HepG2 (cell line): ENCODE results near the gene CACNA1G. TPM values are rescaled to one million over a fixed set of nuclear protein-coding genes. Genes with fewer than 3 reads are reported as not detected.

ENCODE experiments used
- ATAC-seq: fragments of 200-7000 bp; cut with Tn5 transposase; 3 replicates; pipeline ENCODE4 v1.9.1; 2020; ENCODE audit warnings: mild to moderate bottlenecking, moderate library complexity
- BruUV-seq: library from RNA; stranded (reverse); fragments of 400-500 nt; replicated peaks from 2 replicates; lab custom pipeline; 2021; lab: Mats Ljungman, UMichigan
- CTCF ChIA-PET: fragments of 300-600 bp; formaldehyde crosslinking; extraction: SDS; loops from one replicate; lab custom pipeline; 2021; ENCODE audit warnings: low total read pairs, inconsistent platforms, low intra/inter-chr PET ratio; lab: Yijun Ruan, JAX
- POLR2A ChIA-PET: fragments of 350-600 bp; sonication (Branson Sonifier 250); formaldehyde crosslinking; loops from one replicate; lab custom pipeline; 2020; ENCODE audit warnings: antibody characterized with exemption, inconsistent platforms; lab: Yijun Ruan, JAX
- DNase-seq: peaks from one replicate; pipeline ENCODE4 v3.0.0-alpha.2; 2015; ENCODE audit warnings: low spot score
- FAIRE-seq: peaks from 3 replicates; lab custom pipeline; 2011; peaks lifted over from hg19 to GRCh38; lab: Jason Lieb, UNC
- H2AFZ ChIP-seq: one replicate; pipeline ENCODE4 v1.6.1; 2011; ENCODE audit warnings: low read length, inconsistent platforms
- H3K27ac ChIP-seq: fragments of 300-600 bp; 3 replicates; pipeline ENCODE4 v1.8.0; 2011; ENCODE audit warnings: mixed run types, mild to moderate bottlenecking, mixed read lengths, low read length, inconsistent platforms; ENCODE audit not compliant: insufficient read depth; ENCODE audit errors: extremely low read length
- H3K27me3 ChIP-seq, 2 experiments: fragments of 200-600 bp in 1 of 2; 2 replicates in 1 of 2; 3 replicates in 1 of 2; pipeline versions ENCODE4 v1.6.0 to v1.8.0; 2011; ENCODE audit warnings: low read length in 2 of 2, mild to moderate bottlenecking in 2 of 2, moderate library complexity in 2 of 2, inconsistent platforms in 1 of 2; ENCODE audit not compliant: insufficient read depth in 2 of 2, control insufficient read depth in 1 of 2
- H3K36me3 ChIP-seq, 2 experiments: fragments of 200-600 bp in 1 of 2; replicated peaks in 1 of 2; 2 replicates in 1 of 2; 3 replicates in 1 of 2; pipeline versions ENCODE4 v1.5.1 to v1.8.0; 2011; ENCODE audit warnings: low read length in 2 of 2, inconsistent platforms in 1 of 2; ENCODE audit not compliant: insufficient read depth in 2 of 2, control insufficient read depth in 1 of 2
- H3K4me1 ChIP-seq: 2 replicates; pipeline ENCODE4 v1.5.1; 2012; ENCODE audit warnings: low read length, inconsistent platforms; ENCODE audit not compliant: insufficient read depth
- H3K4me2 ChIP-seq: 2 replicates; pipeline ENCODE4 v1.6.0; 2011; ENCODE audit warnings: low read depth, low read length, inconsistent platforms
- H3K4me3 ChIP-seq, 3 experiments: fragments of 200-600 bp in 1 of 3; sonication (generic), shearing (Covaris generic) in 1 of 3; replicated peaks in 1 of 3; 2 replicates each; pipeline ENCODE4 v1.5.1; 2011 to 2016; ENCODE audit warnings: low read length in 3 of 3, inconsistent platforms in 2 of 3, low read depth in 2 of 3, mild to moderate bottlenecking in 2 of 3, control low read depth in 1 of 3, mixed read lengths in 1 of 3; ENCODE audit not compliant: insufficient read depth in 1 of 3
- H3K79me2 ChIP-seq: one replicate; pipeline ENCODE4 v1.6.1; 2011; ENCODE audit warnings: low read length, inconsistent platforms; ENCODE audit not compliant: insufficient read depth
- H3K9ac ChIP-seq: 2 replicates; pipeline ENCODE4 v1.6.0; 2011; ENCODE audit warnings: mild to moderate bottlenecking, low read depth, low read length, inconsistent platforms; ENCODE audit not compliant: insufficient read depth
- H3K9me3 ChIP-seq: 2 replicates; pipeline ENCODE4 v1.5.1; 2012; ENCODE audit warnings: mild to moderate bottlenecking, low read length
- H4K20me1 ChIP-seq: 2 replicates; pipeline ENCODE4 v1.6.0; 2011; ENCODE audit warnings: inconsistent platforms, mild to moderate bottlenecking, low read length, moderate library complexity; ENCODE audit not compliant: insufficient read depth
- BCL6 ChIP-seq: IDR thresholded peaks from 2 replicates; pipeline ENCODE4 v1.6.1; 2016; ENCODE audit warnings: missing genetic modification reagents, missing compliant biosample characterization
- MAZ ChIP-seq, 2 experiments: sonication (generic) in 1 of 2; formaldehyde crosslinking in 1 of 2; IDR thresholded peaks; 2 replicates each; pipeline versions ENCODE4 v1.5.0 to v1.6.1; 2012 to 2020; ENCODE audit warnings: low read depth in 2 of 2, mild to moderate bottlenecking in 2 of 2, borderline replicate concordance in 1 of 2, improper control_type of control experiment in 1 of 2, low read length in 1 of 2, missing genetic modification reagents in 1 of 2, moderate library complexity in 1 of 2
- NCOA5 ChIP-seq: sonication (generic); formaldehyde crosslinking; IDR thresholded peaks from 2 replicates; pipeline ENCODE4 v1.4.0; 2020; ENCODE audit warnings: missing genetic modification reagents
- PAX8 ChIP-seq: sonication (generic); formaldehyde crosslinking; IDR thresholded peaks from 2 replicates; pipeline ENCODE4 v1.8.0; 2022; ENCODE audit warnings: mild to moderate bottlenecking, missing genetic modification reagents, borderline replicate concordance
- SRSF4 ChIP-seq: fragments of 200-400 bp; formaldehyde crosslinking; IDR thresholded peaks from one replicate; pipeline ENCODE4 v1.6.1; 2018; ENCODE audit warnings: mild to moderate bottlenecking, low read depth, low read length, moderate library complexity; ENCODE audit not compliant: poor library complexity, severe bottlenecking
- TBP ChIP-seq: sonication (generic); formaldehyde crosslinking; IDR thresholded peaks from 2 replicates; pipeline ENCODE4 v1.5.0; 2020; ENCODE audit warnings: missing genetic modification reagents
- TEAD2 ChIP-seq: sonication (generic); formaldehyde crosslinking; IDR thresholded peaks from 2 replicates; pipeline ENCODE4 v1.9.0; 2021; ENCODE audit warnings: missing genetic modification reagents
- whole genome bisulfite sequencing: methylation state at CpG from one replicate; pipeline ENCODE4 v1.1.6; 2017; ENCODE audit warnings: low lambda C conversion rate; 5-methylcytosine and 5-hydroxymethylcytosine counted together
- in situ Hi-C: cut with HindIII; loops from 2 replicates; pipeline ENCODE4 v1.10.0; 2017; ENCODE audit warnings: low pct_unique_long_range_greater_than_20kb; ENCODE audit not compliant: extremely low pct_ligation_motif_present
- intact Hi-C: fragments of 100-400 bp; cut with micrococcal nuclease; formaldehyde crosslinking; loops from one replicate; pipeline ENCODE4 v1.10.0; 2022; ENCODE audit not compliant: unreplicated experiment
- polyA plus RNA-seq, 8 experiments: library from polyadenylated mRNA; depleted of rRNA in 3 of 8; stranded (reverse) in 7 of 8; unstranded in 1 of 8; fragments of >200 nt; fragmentation: Illumina TruSeq in 4 of 8; extraction: Trizol in 4 of 8; gene quantifications; 2 replicates each; pipeline versions ENCODE4 v1.2.1 to v1.2.3, GENCODE V29; 2011 to 2016; ENCODE audit warnings: low read depth in 4 of 8, missing spikeins in 1 of 8, mixed read lengths in 1 of 8; ENCODE audit not compliant: insufficient read depth in 1 of 8
- total RNA-seq, 5 experiments: library from RNA; depleted of rRNA; stranded (reverse); fragments of >200 nt; fragmentation: Illumina TruSeq; extraction: Trizol; gene quantifications; 2 replicates each; pipeline ENCODE4 v1.2.3, GENCODE V29; 2016; ENCODE audit warnings: low read depth in 1 of 5
- TF ChIP-seq, protein P1 (sequence below): sonication (generic); formaldehyde crosslinking; IDR thresholded peaks from 2 replicates; pipeline ENCODE4 v1.5.1; 2020; ENCODE audit warnings: mild to moderate bottlenecking, missing genetic modification reagents
- TF ChIP-seq, protein P2 (sequence below): sonication (generic); formaldehyde crosslinking; IDR thresholded peaks from 2 replicates; pipeline ENCODE4 v1.4.0; 2020; ENCODE audit warnings: missing genetic modification reagents, borderline replicate concordance

The CACNA1G gene
- total and polyA plus RNA-seq, 2 of the 13 experiments (the other 11 are each of a cell fraction or from before 2014, with no cell fraction given), result 0.02 TPM; not detected in 1

DNA sequence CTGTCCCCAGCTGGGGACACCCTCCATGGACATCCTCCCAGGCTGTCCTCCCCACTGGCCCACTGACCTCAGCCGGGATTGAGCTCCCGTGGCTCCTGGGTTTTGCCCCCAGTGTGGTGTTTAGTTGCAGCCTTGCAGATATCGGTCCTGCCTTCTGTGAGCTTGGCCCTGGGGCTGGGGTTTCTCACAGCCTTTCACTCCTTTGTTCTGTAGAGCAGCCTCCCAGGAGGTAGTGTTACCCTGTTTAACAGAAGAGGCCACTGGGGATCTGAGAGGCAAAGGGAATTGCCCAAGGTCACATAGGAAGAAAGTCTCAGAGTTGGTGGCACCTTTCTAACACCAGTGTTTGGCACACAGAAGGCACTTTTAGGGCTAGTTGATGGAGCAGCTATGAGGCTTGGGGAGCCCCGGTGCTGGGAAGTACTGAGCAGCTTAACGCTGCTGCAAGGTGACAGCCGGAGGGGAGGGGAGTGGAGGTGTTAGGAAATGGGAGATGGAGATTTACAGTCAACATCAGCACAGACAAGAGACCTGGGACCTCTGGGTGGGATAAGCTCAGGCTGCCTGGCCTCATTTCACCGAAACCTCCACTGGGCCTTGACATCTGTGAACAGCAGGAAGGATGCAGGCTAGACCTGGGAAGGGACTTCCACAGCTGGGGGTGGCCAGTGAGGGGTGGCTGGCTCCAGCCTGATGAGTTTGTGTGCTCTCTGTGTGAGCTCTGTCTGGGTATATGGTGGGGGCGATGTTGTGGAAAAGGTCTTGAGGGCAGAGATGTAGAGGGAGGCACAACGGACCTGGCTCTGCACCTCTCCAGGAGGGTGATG, 26.1 kb downstream of the CACNA1G start:
- Histone ChIP-seq H3K9me3 (no peaks in the 10 kb centered on the region), H3K4me2 (no peak overlapping the region), H4K20me1 (no peaks in the 10 kb centered on the region), H3K36me3 (no peaks in the 10 kb centered on the region), H3K4me1 (peaks cover 18% of the 10 kb centered on the region), H3K27ac (no peak overlapping the region), H3K27me3 (peaks cover 35 to 96% of the 10 kb centered on the region in 2 experiments)
- WGBS, result 42% methylated on average over 9 of the region's 9 CpGs
- intact Hi-C loops, result no loop called here
- POLR2A ChIA-PET, result no interaction called here
- DNase-seq, result no peak
- BruUV-seq, result no TSS peak
- TF ChIP-seq TBP (CRISPR knock-in tag) (no peak), SRSF4 (no peak)
- TF ChIP-seq, all 625 proteins: peak for 0
- FAIRE-seq, result no peak
- H3K9ac ChIP-seq, result no peak overlapping the region
- in situ Hi-C loops, result no loop called here
- no peak for ATAC-seq
- no peaks in the 10 kb centered on the region for H3K79me2 ChIP-seq
- H3K4me3 ChIP-seq, result no peak overlapping the region
- CTCF ChIA-PET, result no interaction called here
- H2AFZ ChIP-seq, result no peak overlapping the region

DNA sequence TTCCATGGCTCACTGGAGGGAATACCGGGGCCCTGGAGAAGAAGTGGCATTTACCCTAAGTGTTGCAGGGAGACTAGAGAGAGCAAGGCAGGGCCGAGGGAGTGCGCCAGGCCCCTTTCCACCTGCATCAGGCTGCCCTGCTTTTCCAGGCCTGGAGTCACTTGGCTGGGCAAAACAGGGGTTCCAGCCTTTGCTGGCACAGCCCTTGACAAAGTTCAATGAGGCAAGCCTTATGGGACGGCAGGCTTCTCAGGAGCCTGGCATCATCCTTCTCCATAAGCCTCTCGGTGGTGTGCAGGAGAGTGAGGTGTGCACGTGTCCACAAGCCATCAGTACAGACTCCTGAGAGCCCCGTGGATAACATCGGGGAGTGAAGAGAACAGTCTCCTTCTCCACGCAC, 27.1 kb downstream of the CACNA1G start:
- Histone ChIP-seq H3K4me1 (peaks cover 21% of the 10 kb centered on the region), H3K4me3 (no peak overlapping the region), H3K27me3 (peaks cover 36 to 96% of the 10 kb centered on the region in 2 experiments), H3K9ac (no peak overlapping the region), H4K20me1 (no peaks in the 10 kb centered on the region), H3K79me2 (no peaks in the 10 kb centered on the region), H3K9me3 (no peaks in the 10 kb centered on the region), H3K27ac (no peak overlapping the region), H3K4me2 (no peak overlapping the region), H2AFZ (no peak overlapping the region), H3K36me3 (no peaks in the 10 kb centered on the region)
- no TSS peak for BruUV-seq
- in situ Hi-C loops, result no loop called here
- intact Hi-C loops, result no loop called here
- ATAC-seq, result no peak
- FAIRE-seq, result no peak
- CTCF ChIA-PET, result no interaction called here
- DNase-seq, result no peak
- WGBS, result 44% methylated on average over 8 of the region's 9 CpGs
- POLR2A ChIA-PET, result no interaction called here
- TF ChIP-seq PAX8 (CRISPR knock-in tag) (no peak), TEAD2 (CRISPR knock-in tag) (no peak), BCL6 (CRISPR knock-in tag) (no peak), NCOA5 (no peak), MAZ (IDR thresholded peaks at IDR 0.05; ENCODE audit: borderline replicate concordance, low read depth, low read length) (no peak), MAZ (CRISPR knock-in tag; IDR thresholded peaks at IDR 0.05; ENCODE audit: low read depth) (no peak)
- TF ChIP-seq, protein P1, sequence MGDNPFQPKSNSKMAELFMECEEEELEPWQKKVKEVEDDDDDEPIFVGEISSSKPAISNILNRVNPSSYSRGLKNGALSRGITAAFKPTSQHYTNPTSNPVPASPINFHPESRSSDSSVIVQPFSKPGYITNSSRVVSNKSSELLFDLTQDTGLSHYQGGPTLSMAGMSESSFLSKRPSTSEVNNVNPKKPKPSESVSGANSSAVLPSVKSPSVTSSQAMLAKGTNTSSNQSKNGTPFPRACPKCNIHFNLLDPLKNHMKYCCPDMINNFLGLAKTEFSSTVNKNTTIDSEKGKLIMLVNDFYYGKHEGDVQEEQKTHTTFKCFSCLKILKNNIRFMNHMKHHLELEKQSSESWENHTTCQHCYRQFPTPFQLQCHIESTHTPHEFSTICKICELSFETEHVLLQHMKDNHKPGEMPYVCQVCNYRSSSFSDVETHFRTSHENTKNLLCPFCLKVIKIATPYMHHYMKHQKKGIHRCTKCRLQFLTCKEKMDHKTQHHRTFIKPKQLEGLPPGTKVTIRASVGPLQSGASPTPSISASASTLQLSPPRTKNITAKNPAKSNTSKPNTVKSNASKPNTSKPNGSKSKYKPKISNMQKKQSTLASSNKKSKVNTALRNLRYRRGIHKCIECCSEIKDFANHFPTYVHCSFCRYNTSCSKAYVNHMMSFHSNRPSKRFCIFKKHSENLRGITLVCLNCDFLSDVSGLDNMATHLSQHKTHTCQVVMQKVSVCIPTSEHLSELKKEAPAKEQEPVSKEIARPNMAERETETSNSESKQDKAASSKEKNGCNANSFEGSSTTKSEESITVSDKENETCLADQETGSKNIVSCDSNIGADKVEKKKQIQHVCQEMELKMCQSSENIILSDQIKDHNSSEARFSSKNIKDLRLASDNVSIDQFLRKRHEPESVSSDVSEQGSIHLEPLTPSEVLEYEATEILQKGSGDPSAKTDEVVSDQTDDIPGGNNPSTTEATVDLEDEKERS (CRISPR knock-in tag), result no peak
- TF ChIP-seq, protein P2, sequence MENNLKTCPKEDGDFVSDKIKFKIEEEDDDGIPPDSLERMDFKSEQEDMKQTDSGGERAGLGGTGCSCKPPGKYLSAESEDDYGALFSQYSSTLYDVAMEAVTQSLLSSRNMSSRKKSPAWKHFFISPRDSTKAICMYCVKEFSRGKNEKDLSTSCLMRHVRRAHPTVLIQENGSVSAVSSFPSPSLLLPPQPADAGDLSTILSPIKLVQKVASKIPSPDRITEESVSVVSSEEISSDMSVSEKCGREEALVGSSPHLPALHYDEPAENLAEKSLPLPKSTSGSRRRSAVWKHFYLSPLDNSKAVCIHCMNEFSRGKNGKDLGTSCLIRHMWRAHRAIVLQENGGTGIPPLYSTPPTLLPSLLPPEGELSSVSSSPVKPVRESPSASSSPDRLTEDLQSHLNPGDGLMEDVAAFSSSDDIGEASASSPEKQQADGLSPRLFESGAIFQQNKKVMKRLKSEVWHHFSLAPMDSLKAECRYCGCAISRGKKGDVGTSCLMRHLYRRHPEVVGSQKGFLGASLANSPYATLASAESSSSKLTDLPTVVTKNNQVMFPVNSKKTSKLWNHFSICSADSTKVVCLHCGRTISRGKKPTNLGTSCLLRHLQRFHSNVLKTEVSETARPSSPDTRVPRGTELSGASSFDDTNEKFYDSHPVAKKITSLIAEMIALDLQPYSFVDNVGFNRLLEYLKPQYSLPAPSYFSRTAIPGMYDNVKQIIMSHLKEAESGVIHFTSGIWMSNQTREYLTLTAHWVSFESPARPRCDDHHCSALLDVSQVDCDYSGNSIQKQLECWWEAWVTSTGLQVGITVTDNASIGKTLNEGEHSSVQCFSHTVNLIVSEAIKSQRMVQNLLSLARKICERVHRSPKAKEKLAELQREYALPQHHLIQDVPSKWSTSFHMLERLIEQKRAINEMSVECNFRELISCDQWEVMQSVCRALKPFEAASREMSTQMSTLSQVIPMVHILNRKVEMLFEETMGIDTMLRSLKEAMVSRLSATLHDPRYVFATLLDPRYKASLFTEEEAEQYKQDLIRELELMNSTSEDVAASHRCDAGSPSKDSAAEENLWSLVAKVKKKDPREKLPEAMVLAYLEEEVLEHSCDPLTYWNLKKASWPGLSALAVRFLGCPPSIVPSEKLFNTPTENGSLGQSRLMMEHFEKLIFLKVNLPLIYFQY, result no peak
